NCI-H1105 treated with DMSO at 0.1 percent for 48 hours (cell line): ENCODE measurements around the gene OR11H7.
"Not testable (repeated sequence)": the region's sequence is repeated elsewhere in the genome, so short reads cannot be mapped to it uniquely, and the experiment has no call there.

Experiments used
- DNase-seq: peaks from one replicate; lab custom pipeline; 2025; lab: John Stamatoyannopoulos, UW

The OR11H7 gene

DNA sequence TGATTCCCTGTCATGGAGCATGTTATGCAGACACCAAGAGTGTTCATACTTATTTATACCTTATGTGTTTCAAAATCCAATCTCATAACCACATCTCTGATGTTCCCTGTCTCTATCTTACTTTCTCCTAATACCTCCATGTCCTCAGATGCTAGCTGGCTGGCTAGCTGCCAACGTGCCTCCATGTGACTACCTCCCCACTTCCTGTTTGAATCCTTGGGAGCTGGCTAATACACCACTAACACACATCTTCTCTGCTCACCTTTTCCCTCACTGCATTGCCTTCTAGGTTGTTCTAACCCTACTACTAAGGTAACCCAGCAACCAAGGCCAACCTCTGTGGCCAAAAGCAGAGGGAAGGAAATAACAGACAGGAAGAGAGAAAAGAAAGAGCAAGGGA, 49.6 kb downstream of the OR11H7 start:
- no peak for DNase-seq

DNA sequence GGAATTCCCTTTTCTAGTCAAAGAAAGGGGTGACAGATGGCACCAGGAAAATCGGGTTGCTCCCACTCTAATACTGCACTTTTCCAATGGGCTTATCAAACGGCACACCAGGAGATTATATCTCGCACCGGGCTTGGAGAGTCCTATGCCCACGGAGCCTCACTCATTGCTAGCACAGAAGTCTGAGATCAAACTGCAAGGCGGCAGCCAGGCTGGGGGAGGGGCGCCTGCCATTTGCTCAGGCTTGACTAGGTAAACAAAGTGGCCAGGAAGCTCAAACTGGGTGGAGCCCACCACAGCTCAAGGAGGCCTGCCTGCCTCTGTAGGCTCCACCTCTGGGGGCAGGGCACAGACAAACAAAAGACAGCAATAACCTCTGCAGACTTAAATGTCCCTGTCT, 51.5 kb downstream of the OR11H7 start:
- DNase-seq = not testable (repeated sequence)
